ENCODE measurements around the gene IRF7.

IRF7 gene

GRCh38 chr11:563066-563811 lies 52.5 kb downstream of the IRF7 start:
- Histone ChIP-seq H3K9me3 (ENCODE audit: insufficient read depth, low read length, severe bottlenecking) (no peaks in the 10 kb centered on the region), H3K4me1 (ENCODE audit: insufficient read depth, low read length) (peaks cover 47% of the 10 kb centered on the region), H3K27ac (ENCODE audit: low read length) (no peak overlapping the region), H3K4me2 (ENCODE audit: insufficient read depth, low read length) (no peak overlapping the region), H3K36me3 (ENCODE audit: insufficient read depth, low read length) (peaks cover 41% of the 10 kb centered on the region), H3K9ac (ENCODE audit: low read depth, low read length) (no peak overlapping the region), H3K79me2 (ENCODE audit: insufficient read depth, low read length) (peaks cover 20% of the 10 kb centered on the region), H3K4me3 (ENCODE audit: low read depth in 1 of 2, low read length in 2 of 2) (no peak overlapping the region), H4K20me1 (ENCODE audit: insufficient read depth, low read length) (peaks cover 43% of the 10 kb centered on the region), H2AFZ (ENCODE audit: low read depth, low read length) (no peak overlapping the region), H3K27me3 (ENCODE audit: insufficient read depth, low read length, poor library complexity) (no peaks in the 10 kb centered on the region)
- ATAC-seq (ENCODE audit: insufficient read depth, low read depth) (no peak), DNase-seq (no peak)
- TF ChIP-seq EZH2 (IDR thresholded peaks at IDR 0.05; ENCODE audit: borderline replicate concordance, low read depth, low read length, severe bottlenecking) (no peak), CTCF (IDR thresholded peaks at IDR 0.05; ENCODE audit: borderline replicate concordance, extremely low read depth, low read length, poor library complexity, severe bottlenecking) (no peak)
